ENCODE measurements around the gene RHOU. TPM values are rescaled to one million over a fixed set of nuclear protein-coding genes. Genes with fewer than 3 reads are reported as not detected.

Gene RHOU
- total and polyA plus RNA-seq, 2 experiments from 2014 or later, result 0.95 to 4.4 TPM

DNA sequence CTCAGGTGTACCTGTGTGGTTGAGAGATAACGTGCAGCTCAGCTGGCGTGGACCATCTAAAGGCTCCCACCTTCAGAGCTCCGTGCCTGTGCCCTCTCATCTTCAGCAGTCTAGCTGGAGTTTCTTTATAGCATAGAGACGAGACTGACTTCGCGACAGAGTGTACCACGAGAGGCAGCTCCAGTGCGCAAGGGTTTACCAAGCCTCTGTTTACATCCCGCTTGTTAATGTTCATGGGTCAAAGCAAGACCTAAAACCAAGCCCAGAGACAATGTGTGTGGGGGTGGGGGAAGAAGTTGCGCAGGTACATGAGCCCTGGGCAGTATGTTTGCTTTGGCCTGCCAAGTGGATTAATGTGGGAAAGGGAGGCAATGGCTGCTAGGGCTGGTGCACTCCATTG is 15.6 kb downstream of the RHOU start:
- no peaks in the 10 kb centered on the region for H3K9me2 ChIP-seq (ENCODE audit: insufficient read depth)
- peaks cover 14% of the 10 kb centered on the region for H3K4me1 Mint-ChIP-seq
- H3K27me3 Mint-ChIP-seq (ENCODE audit: insufficient read depth, low read depth, poor library complexity), result peaks cover 6% of the 10 kb centered on the region
- no peaks in the 10 kb centered on the region for H3K36me3 Mint-ChIP-seq (ENCODE audit: low read depth)
- H3K79me2 ChIP-seq (replicated peaks; ENCODE audit: insufficient read depth), result no peaks in the 10 kb centered on the region
- no peaks in the 10 kb centered on the region for H3K36me3 ChIP-seq (ENCODE audit: insufficient read depth)
- H3K4me3 Mint-ChIP-seq, result no peak overlapping the region
- H4K20me1 ChIP-seq (replicated peaks; ENCODE audit: insufficient read depth), result no peaks in the 10 kb centered on the region
- no peaks in the 10 kb centered on the region; the same call in 2 of the 3 replicates for H3K9me3 Mint-ChIP-seq
- H3K27ac Mint-ChIP-seq, result no peak overlapping the region
- H3K27me3 ChIP-seq (ENCODE audit: insufficient read depth), result no peaks in the 10 kb centered on the region
- ATAC-seq, result no peak
- DNase-seq (ENCODE audit: low spot score), result no peak
- no peak overlapping the region for H3K27ac ChIP-seq (ENCODE audit: low read depth)
- no peaks in the 10 kb centered on the region for H3F3A ChIP-seq (replicated peaks; ENCODE audit: low read depth)
- H3K4me3 ChIP-seq, result no peak overlapping the region
- peaks cover 14% of the 10 kb centered on the region for H3K4me1 ChIP-seq (ENCODE audit: insufficient read depth)
- no peak overlapping the region for H3K4me2 ChIP-seq
- H2AFZ ChIP-seq, result no peak overlapping the region
- no peak for TF ChIP-seq ZNF114 (CRISPR knock-in tag; IDR thresholded peaks at IDR 0.05)
- no peak for TF ChIP-seq ZNF331 (CRISPR knock-in tag; IDR thresholded peaks at IDR 0.05; ENCODE audit: low read depth)
- no peak for TF ChIP-seq JUNB (IDR thresholded peaks at IDR 0.05; ENCODE audit: unreplicated experiment)
- no peak for TF ChIP-seq CREB1 (CRISPR knock-in tag; IDR thresholded peaks at IDR 0.05; ENCODE audit: low read depth)
- TF ChIP-seq NANOG (IDR thresholded peaks at IDR 0.05; ENCODE audit: borderline replicate concordance), result no peak
- TF ChIP-seq EZH2 (IDR thresholded peaks at IDR 0.05; ENCODE audit: low read depth, unreplicated experiment), result no peak
- no peak for TF ChIP-seq STAT1 (IDR thresholded peaks at IDR 0.05; ENCODE audit: unreplicated experiment)
- TF ChIP-seq, protein P1, sequence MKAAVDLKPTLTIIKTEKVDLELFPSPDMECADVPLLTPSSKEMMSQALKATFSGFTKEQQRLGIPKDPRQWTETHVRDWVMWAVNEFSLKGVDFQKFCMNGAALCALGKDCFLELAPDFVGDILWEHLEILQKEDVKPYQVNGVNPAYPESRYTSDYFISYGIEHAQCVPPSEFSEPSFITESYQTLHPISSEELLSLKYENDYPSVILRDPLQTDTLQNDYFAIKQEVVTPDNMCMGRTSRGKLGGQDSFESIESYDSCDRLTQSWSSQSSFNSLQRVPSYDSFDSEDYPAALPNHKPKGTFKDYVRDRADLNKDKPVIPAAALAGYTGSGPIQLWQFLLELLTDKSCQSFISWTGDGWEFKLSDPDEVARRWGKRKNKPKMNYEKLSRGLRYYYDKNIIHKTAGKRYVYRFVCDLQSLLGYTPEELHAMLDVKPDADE (IDR thresholded peaks at IDR 0.05), result no peak
- no peak for TF ChIP-seq EZH2phosphoT487 (IDR thresholded peaks at IDR 0.05; ENCODE audit: unreplicated experiment)
- TF ChIP-seq, protein P2, sequence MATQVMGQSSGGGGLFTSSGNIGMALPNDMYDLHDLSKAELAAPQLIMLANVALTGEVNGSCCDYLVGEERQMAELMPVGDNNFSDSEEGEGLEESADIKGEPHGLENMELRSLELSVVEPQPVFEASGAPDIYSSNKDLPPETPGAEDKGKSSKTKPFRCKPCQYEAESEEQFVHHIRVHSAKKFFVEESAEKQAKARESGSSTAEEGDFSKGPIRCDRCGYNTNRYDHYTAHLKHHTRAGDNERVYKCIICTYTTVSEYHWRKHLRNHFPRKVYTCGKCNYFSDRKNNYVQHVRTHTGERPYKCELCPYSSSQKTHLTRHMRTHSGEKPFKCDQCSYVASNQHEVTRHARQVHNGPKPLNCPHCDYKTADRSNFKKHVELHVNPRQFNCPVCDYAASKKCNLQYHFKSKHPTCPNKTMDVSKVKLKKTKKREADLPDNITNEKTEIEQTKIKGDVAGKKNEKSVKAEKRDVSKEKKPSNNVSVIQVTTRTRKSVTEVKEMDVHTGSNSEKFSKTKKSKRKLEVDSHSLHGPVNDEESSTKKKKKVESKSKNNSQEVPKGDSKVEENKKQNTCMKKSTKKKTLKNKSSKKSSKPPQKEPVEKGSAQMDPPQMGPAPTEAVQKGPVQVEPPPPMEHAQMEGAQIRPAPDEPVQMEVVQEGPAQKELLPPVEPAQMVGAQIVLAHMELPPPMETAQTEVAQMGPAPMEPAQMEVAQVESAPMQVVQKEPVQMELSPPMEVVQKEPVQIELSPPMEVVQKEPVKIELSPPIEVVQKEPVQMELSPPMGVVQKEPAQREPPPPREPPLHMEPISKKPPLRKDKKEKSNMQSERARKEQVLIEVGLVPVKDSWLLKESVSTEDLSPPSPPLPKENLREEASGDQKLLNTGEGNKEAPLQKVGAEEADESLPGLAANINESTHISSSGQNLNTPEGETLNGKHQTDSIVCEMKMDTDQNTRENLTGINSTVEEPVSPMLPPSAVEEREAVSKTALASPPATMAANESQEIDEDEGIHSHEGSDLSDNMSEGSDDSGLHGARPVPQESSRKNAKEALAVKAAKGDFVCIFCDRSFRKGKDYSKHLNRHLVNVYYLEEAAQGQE (IDR thresholded peaks at IDR 0.05; ENCODE audit: unreplicated experiment), result no peak
- TF ChIP-seq POLR2AphosphoS5 (IDR thresholded peaks at IDR 0.05; ENCODE audit: low read depth), result no peak

DNA sequence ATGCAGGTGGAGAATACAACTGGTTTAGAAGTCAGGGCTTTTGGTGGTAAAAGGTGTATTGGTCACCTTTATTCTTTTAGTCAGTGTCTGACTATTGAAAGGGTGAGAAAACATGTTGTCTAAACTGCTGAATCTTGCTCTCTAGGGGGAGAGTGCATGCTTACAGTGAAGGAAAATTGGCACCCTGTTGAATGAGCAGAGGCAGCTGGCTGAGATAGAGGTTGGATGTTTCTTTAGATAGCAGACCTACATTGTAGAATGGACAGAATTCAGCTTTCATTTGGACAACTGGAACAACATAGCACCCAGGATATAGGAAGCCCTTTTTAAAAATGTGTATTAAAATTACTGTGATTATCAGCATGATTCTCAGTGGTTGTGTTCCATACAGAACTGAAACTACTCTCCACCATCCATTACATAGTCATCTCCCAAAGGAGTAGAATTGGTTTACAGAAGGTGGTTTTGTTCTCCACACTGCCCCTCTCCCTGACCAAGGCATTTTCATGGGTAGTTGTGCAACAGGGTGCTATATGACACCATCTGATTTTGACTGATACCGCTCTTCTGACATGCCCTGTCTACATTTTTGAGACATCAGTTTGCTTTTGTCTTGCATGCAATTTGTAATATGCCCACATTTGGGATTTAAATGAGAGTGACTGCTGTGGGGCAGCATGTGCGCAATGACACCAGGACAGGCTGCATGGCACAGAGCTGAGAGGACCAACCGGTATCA is 16.2 kb downstream of the RHOU start:
- H3K4me1 ChIP-seq (ENCODE audit: insufficient read depth), result peaks cover 14% of the 10 kb centered on the region
- H3F3A ChIP-seq (replicated peaks; ENCODE audit: low read depth), result no peaks in the 10 kb centered on the region
- no peak overlapping the region for H3K27ac Mint-ChIP-seq
- H3K36me3 ChIP-seq (ENCODE audit: insufficient read depth), result no peaks in the 10 kb centered on the region
- H3K4me1 Mint-ChIP-seq, result peaks cover 14% of the 10 kb centered on the region
- no peaks in the 10 kb centered on the region for H3K79me2 ChIP-seq (replicated peaks; ENCODE audit: insufficient read depth)
- H3K9me3 Mint-ChIP-seq, result no peaks in the 10 kb centered on the region; the same call in 1 of the 3 replicates
- no peaks in the 10 kb centered on the region for H3K27me3 ChIP-seq (ENCODE audit: insufficient read depth)
- no peak overlapping the region for H3K4me2 ChIP-seq
- peaks cover 6% of the 10 kb centered on the region for H3K27me3 Mint-ChIP-seq (ENCODE audit: insufficient read depth, low read depth, poor library complexity)
- H3K4me3 ChIP-seq, result no peak overlapping the region
- H3K9me2 ChIP-seq (ENCODE audit: insufficient read depth), result no peaks in the 10 kb centered on the region
- TF ChIP-seq NANOG (IDR thresholded peaks at IDR 0.05; ENCODE audit: borderline replicate concordance), result no peak
- TF ChIP-seq, protein P1 (IDR thresholded peaks at IDR 0.05), result no peak
- ATAC-seq, result no peak
- H4K20me1 ChIP-seq (replicated peaks; ENCODE audit: insufficient read depth), result no peaks in the 10 kb centered on the region
- DNase-seq (ENCODE audit: low spot score), result no peak
- no peak overlapping the region for H3K27ac ChIP-seq (ENCODE audit: low read depth)
- H2AFZ ChIP-seq, result no peak overlapping the region
- no peaks in the 10 kb centered on the region for H3K36me3 Mint-ChIP-seq (ENCODE audit: low read depth)
- no peak overlapping the region for H3K4me3 Mint-ChIP-seq
